HG02884 (cell line): ENCODE data around the gene SCCPDH.
A peak's percentile ranks its signal among the peaks of the same experiment; 100 is the strongest.

Source experiments
- ATAC-seq: cut with Tn5 transposase; IDR thresholded peaks from one replicate; pipeline ENCODE4 v1.9.1; 2021; ENCODE audit warnings: mild to moderate bottlenecking, moderate library complexity; ENCODE audit not compliant: unreplicated experiment

Gene SCCPDH

DNA sequence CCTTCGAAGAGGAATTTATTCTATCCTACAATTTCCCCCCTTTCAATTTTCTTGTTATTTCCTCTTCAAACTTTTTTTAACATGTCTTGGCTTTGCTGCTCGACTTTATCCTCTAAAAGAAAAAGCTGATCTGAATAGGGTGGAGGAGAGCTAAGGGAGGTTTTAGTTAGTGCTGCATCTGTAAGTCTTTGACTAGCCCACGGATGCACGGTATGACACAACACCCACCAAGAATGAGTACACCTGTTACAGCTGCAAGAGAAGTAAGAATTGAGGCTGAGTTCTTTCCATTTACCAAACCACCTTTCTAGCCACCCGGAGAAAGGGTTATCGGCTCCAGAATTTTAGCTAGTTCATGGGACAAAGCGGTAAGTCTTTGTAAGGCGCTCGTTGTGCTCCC lies 23.8 kb downstream of the SCCPDH start:
- ATAC-seq, result no peak

GRCh38 chr1:246748867-246749266 lies 24.7 kb downstream of the SCCPDH start:
- no peak for ATAC-seq

GRCh38 chr1:246750752-246751151 lies 26.5 kb downstream of the SCCPDH start:
- no peak for ATAC-seq

DNA sequence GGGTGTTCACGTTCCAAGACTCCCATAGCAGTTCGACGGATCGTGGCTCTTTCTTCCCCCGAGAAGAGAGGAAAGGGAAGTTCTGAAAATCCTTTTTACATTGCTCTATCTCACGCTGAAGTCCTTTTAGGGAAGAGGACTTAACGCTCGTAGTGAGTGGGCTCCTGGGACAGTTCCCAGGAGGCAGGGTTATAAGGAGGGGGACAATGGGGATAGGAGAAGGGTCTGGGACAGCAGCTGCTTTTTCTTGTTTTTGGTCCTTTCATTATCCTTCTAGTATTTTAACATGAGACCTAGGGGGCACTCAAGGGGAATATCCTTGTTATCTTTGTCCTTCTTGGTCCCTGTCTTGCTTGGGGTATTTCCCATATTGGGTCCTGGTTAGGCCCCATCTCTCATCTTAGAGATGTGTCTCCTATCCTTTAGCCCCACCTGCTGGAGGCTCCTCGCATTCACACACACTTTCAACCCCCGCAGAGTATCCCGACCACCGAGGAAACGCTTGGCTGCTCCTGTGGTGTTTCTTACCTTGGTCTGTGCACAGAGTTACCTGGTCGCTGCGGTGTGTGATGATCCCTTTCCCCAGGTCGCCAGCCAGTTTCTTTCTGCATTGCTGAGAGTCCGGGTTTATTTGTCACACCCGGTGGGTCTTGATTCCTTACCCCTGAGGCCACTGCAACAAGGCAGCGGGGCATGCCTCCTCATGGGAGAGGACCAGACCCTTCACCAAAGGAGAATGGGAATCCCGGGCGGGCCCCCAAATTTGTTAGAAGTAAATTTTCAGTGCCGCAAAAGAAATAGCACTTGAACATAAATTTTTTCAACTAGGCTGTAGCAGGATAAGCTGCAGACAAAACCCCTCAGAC lies 29.7 kb downstream of the SCCPDH start:
- ATAC-seq, result peak; percentile 85

- ATAC-seq, result no peak
Observed at GRCh38 chr1:246755419-246755818, 31.2 kb downstream of the SCCPDH start.

- ATAC-seq, result no peak
Observed at GRCh38 chr1:246760422-246761347, 36.5 kb downstream of the SCCPDH start.

DNA sequence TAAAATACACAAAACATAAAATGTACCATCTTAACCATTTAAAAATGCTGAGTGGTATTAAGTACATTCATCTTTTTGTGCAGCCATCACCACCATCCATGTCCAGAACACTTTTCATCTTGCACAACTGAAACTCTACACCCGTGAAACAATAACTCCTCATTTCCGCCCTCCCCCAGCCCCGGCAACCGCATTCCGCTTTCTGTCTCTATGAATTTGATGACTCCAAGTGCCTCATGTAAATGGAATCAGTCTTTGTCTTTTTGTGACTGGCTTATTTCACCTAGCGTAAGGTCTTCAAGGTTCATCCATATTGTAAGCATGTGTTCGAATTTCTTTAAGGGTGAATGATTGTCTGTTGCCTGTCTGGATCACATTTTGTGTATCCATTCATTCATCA lies 37.2 kb downstream of the SCCPDH start:
- no peak for ATAC-seq

DNA sequence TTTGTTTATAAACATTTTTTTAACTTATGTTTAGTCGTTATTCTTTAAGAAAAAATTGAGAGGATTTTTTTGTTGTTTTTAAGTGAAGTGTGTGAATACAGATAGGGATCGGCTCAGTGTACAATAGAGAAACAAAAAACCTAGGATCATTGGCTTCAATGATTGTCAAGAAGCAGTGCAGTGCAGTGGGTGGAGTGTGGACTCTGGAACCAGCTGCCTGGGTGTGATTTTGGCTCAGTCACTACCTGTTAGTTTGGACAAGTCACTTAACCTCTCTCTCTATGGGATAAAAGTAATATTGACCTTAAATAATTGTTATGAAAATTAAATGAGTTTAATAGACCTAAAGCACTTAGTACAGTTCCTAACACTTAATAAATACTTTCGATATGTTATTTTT lies 41.3 kb downstream of the SCCPDH start:
- no peak for ATAC-seq

DNA sequence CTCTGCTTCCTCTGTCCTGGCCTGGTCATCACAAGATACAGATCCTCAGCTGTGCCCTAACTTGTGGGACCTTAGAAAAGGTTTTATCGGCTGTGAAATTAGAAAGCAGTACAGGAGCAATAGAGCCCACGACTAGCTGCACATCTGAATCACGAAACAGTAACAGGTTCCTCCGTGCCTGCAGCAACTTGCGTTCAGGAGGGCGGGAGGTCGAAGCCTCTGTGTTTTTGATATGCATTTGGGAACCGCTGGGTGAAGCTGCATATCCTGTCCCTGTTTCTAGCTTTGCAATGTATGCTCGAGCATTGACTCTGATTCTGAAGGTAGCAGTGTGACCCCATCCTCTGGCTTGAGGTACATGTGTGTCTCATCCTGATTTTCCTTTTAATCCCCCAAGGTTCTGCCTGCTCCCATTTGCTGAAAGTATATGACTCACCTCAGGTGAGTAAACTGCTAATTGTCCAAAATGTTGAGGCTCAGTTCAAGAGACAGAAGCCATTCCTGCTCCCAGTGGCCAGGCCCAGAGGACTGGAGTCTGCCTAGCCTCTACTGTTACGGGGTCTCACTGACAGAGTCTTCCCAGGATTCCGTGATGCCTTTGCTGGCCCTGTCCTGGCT lies 44.3 kb downstream of the SCCPDH start:
- no peak for ATAC-seq

GRCh38 chr1:246769306-246769705 lies 45.1 kb downstream of the SCCPDH start:
- no peak for ATAC-seq

DNA sequence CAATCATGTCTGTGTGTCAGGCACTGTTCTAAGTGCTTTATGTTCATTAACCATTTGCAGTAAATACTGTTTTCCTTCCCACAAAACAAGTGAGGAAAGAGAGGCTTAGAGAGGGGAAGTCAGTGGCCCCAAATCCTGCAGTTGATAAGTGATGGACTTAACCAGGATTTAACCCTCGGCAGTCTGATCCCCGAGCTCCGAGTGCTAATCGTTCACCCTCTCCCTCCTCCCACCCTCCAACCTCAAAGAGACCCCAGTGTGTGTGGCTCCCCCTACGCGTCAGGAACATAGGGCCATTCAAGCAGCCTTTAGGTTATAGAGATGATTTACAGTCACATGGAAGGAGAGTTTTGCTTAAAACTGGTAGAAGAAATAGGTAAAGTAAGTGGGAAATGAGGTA lies 47.2 kb downstream of the SCCPDH start:
- ATAC-seq, result no peak

GRCh38 chr1:246772686-246773085 lies 48.5 kb downstream of the SCCPDH start:
- ATAC-seq, result peak; percentile 28

DNA sequence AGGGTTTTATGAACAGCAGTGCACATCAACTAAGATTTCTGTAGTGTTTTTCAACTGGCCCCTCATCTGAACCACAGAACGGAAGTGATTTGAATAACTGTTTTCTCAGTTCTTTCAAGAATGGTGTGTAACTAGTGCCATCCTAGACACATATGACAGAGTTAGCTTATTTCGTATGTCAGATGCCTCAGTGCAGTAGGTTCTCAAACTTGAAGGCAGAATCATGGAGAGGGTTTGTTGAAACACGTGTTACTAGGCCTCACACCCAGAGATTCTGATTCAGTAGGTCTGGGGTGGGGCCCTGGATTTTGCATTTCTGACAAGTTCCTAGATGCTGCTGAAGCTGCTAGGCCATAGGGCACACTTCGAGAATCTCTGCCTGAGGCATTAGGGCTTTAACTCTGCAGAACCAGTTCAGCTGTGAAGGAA lies 49.0 kb downstream of the SCCPDH start:
- peak; percentile 97 for ATAC-seq

DNA sequence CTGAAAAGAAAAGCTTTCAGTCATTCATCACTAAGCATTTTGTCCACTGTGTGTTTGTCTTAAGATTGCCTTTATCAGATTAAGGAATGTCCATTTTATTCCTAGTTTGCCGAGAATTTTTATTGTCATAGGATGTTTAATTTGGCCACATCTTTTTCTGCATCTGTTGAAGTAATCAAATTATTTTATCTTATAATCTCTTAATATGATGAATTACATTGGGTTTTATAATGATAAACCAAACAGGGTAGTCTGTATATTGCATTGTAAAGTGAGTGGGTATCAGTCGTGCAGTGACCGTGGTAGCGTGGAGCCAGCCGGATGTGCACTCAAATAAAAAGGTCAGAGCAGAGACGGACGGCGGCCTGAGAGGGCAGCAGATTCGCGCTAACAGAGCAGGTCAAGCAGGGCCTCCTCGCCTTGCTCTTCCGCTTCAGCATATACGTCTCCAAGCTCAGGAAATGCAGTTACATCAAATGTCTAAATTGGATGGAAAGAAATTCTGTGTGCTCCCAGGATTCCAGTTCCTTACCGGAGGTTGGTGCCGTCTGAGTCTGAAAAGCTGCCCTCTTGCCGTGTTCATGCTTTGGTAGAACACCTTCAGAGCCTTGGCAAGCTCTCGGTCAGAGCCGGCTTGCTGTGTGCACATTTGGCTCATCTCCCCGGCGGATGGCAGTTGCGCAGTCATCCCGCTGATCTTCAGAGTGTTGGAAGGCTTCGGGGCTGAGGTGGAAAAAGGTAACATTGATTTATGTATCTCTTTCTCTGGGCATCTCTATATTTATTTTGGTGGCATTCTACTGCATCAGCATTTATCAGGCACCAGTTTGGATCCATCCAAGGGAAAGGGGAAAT lies 51.5 kb downstream of the SCCPDH start:
- ATAC-seq, result no peak

DNA sequence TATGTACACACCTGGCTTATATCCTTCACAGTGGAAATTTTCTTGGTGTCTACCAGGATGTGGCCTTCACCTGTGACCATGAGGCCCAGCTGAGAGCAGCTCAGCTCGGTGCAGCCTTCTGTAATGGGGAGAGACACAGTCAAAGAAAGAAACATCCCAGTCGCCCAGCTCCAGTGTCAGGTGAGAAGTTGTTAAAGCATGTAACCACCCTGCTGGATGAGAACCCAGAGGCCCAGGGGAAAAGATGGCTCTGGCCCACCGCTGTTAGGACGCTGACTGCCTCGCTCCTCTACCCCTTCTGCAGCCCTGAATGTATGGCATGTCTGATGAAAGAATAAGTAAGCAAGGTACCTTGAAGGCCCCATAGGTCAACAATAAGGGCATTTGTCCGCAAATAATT lies 52.7 kb downstream of the SCCPDH start:
- ATAC-seq, result no peak

DNA sequence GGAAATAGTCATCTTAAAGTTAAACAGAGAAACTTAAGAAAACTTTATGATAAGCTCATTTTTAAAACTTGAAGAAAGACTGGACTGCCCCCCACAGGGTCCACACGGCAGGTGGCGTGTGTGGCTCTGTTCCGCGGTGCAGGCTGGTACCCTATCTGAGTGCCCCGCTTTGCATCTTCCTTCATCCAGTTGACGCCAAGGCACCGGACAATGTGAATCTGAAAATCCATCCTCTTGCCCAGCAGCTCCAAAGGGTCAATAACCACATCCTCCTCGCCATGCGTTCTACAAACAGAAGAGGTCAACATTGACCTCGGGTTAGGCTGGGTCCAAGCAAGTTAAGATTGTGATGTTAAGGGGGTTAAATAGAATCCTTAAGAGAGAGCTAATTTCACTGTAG lies 54.5 kb downstream of the SCCPDH start:
- ATAC-seq, result no peak

DNA sequence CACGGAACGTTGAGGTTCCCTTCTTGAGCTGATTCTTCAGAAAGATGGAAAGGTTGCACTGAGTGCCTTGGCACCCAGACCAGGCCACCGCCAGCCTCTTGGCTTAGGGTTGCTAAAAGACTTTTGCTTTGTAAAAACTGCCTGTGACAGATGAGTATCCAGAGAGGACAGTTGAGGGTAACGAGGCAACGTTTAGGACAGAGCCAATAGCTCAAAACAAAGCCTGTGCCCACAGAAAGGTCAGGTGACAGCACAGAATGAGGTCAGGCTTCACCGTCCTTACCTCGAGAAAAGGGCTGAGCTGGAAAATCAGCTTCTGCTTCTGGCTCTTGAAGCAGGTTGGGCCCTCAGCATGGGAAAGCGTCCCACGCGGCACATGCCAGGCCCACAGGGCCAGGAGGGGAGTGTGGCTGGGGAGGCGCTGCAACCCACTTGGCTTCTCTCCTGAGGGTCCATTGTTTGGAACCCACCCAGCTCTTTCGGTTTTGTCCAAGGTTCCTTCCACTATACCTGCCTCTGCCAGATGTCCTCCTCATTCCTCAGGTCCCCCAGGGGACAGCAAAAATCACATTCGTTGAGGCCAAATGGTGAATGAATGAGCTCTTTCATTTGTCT lies 55.5 kb downstream of the SCCPDH start:
- ATAC-seq, result no peak

DNA sequence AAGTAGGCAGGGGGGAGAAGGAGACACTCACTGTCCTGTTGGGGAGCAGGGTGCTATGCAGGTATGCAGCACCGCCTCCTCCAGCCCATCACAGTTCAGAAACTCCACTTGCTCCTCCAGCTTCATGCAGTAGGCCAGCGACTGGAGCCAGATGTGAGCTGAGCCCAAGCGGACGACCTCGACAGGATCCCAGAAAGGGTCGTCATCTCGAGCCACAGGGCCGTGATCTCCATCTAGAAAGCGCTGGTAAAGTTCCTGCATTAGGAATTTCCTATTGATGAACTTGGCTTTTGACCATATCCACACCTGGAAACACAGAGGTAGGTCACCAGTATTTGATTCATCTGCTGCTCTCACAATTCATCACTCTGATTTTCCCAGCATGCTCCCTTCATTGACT lies 56.1 kb downstream of the SCCPDH start:
- no peak for ATAC-seq

DNA sequence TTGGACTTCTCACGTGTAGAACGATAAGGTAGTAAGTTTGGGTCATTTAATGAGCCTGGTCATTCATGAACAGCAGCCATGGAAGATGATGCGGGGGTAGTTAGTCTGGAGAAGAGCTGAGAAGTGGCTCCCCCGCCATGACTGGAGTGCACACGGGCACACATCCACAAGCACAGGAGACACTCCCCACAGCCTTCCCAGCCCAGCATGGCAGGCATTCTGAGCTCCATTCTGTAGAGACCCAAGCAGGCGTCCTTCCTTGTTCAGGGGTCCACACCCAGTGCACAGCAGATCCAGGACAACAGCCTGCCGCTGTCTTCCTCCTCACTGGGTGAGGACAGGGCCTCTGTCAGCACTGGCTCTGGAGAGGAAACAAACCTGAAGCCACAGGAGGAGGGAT lies 57.0 kb downstream of the SCCPDH start:
- no peak for ATAC-seq
